GM19193 (cell line): Measurements from ENCODE around the gene ZNF652.
A peak's percentile ranks its signal among the peaks of the same experiment; 100 is the strongest.

Source experiments
- POLR2A ChIP-seq: IDR thresholded peaks from 4 replicates; pipeline ENCODE4 v1.6.1; 2011; ENCODE audit not compliant: insufficient read depth, insufficient read length; ENCODE audit errors: extremely low read depth

Gene ZNF652

DNA sequence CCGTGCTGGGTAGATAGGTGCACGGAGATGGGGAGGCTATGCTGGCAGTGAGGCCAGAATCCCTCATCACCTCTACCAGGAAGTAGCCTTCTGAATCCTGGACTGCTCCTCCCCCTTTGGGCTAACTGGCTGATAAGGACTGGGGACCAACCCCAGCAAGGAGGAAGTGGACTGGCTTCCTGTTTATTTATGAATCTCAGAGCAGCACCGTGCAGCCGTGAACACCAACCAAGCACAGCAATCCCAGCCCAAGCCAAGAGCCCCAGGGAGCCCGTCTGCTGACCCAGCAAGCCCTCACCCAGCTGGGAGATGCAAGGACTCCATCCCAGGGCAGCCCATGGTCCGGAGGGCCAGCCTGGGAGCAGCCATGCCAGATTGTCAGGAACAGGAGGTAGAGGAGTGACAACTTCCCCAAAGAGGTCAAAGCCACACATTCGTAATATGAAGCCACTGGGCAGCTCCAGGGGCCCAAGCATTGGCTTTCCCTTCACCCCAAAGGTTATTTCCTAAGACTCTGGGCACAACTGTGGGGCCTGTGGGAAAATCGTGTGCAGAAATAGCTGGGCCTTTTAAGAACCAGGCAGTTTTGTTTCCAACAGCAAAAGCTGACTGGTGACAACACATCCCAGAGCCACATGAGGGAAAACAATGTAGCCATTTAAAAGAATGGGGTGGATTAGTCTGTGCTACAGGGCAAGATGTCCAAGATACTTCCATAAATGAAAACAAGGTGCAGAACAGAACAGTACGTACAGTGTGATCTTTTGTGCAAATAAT lies 28.7 kb upstream of the ZNF652 start:
- peak; percentile 53 for TF ChIP-seq POLR2A

DNA sequence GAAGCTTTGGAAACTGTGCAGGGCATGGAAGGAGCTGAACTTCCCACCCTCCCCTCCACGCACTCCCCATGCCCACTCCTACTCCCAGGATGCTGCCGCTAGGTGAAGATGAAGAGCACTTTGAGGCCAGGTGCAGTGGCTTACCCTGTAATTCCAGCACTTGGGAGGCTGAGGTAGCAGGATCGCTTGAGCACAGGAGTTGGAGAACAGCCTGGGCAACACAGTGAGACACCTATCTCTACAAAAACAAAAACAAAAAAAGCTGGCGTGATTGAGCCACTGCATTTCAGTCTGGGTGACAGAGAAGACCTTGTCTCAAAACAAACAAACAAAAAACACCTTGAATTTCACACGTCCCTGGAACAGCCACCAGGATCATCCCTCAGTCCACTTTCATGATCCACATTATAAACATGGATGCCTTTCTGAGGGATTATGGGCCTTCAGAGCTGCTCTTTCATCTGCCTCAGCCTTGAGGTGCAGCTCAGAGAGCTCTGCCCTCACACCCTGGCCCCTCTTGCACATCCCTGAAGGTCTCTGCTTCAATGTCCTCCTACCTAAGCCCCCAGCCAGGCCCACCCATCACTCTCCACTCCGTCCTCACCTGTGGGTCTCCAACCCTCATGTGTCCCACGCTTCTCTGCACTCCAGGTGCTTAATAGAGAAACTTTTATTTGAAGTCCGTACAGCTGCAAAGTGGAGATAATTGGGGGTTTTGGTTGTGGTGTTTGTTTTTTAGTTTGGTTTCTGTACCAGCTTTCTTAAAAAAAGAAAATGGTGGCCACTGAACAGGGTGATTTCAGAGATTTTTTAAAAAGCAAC lies 26.9 kb upstream of the ZNF652 start:
- no peak for TF ChIP-seq POLR2A

DNA sequence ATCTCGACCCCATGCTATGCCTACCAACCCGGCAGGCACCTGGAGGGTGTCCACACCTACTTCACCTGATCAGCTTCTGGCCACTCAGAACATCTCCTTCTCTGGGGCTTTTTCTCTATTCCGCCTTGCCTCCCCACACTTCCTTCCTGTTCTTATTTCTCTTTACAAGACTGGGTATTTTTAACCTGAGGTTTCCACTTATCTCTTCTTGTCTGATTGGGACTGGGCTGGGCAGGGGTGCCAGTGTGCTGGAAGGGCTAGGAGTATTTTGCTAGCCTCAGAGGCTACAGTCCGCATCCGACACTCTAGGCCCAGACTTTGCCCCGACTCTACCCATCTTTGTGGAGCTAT lies 26.2 kb upstream of the ZNF652 start:
- TF ChIP-seq POLR2A = no peak

DNA sequence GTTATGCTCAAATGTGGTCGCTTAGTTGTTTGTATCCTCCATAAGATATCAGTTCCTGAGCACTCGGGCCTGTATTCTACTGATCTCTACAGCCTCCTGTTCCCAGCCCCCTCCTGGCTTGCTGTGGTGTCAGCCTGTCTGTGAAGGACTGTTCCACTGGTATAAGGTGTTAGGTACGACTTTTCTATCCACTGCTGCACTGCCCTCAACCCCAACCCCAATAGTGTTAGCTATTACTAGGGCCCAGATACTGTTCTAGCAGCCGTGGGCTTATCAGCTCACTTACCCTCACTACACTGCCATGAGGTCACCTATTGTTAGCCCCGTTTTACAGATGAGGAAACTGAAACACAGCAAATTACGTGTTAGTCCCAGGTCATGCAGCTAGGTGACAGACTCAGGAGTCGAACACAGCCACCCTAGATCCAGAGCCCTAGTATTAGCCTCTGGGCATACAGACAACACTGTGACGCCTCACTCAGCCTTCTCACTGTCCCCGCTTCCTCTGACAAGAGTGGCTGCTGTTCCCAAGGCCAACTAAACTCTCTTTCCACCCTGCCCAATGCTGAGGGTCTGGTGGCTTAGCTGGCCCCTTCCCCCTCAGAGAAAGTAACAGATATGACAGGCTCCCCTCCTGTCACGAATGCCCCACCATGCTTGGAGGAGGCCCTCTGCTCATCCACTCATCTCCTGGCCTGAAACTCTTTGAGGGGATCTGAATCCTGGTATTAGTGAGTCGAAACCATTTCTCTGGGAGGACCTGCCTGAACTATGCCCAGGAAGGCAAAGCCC lies 25.6 kb upstream of the ZNF652 start:
- TF ChIP-seq POLR2A = peak; percentile 47

DNA sequence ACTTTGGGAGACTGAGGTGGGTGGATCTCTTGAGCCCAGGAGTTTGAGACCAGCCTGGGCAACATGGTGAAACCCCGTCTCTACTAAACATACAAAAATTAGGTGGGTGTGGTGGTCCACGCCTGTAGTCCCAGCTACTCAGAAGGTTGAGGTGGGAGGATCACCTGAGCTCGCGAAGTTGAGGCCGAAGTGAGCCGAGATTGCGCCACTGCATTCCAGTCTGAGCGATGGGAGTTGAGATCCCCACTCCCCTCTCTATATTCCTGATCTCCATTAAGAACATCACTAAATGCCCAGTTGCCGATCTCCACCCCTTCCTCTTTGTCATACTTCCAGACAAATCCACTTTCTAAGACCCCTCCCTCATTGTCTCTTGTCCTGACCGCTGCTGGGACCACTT lies 24.3 kb upstream of the ZNF652 start:
- no peak for TF ChIP-seq POLR2A

DNA sequence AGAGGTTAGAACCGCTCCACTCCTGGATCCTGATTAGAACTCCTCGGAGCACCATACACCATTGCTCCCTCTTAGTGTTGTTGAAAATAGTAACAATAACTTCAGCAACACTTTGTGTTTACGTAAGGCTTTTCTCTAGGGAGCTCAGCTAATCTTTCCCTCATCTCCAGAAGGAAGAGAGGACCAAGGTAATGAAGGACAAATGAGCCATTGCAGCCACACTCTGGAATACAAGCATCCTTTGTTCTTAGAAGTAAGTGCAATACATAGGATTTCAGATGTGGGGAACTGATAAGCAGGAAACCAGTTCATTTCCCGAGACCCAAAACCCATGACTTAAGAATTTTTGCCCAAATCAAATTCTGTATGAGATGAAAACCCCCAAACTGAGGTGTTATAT lies 22.9 kb upstream of the ZNF652 start:
- TF ChIP-seq POLR2A = no peak

DNA sequence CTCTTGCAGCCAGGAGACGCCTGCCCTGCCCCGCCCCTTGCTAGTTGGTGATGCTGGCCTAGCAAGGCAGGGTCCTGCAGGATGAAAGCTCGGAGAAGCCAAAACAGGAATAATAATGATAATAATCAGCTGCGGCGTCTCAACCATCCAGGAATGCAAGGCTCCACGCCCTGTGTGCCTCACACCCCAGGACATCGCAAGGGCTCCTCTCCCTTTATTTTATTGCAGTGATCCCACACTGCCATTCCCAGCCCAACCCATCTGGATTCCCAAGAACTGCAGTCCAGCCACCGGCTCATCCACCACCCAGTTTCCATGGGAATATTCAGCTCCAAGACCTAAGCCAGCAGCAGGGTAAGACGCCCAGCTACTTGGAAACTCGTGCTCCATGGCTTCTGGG lies 21.0 kb upstream of the ZNF652 start:
- TF ChIP-seq POLR2A = no peak

DNA sequence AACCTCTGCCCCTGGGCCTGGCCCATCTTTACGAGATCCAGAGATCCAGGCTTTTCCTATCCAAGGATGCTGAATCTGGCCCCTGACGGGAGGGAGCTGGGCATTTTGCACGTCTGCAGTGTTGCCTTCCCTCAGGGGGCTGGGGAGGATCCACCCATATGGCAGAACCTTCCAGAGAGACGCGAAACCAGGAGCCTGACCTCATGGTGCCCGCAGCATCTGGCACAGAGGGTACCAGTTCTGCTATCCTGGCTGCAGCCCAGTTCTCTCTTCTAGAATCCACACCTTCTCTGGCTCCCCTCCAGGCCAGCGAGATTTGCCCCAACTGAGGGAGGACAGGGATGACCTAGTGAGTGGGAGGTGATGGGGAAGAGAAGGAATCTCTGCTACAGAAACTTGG lies 20.5 kb upstream of the ZNF652 start:
- TF ChIP-seq POLR2A = no peak

DNA sequence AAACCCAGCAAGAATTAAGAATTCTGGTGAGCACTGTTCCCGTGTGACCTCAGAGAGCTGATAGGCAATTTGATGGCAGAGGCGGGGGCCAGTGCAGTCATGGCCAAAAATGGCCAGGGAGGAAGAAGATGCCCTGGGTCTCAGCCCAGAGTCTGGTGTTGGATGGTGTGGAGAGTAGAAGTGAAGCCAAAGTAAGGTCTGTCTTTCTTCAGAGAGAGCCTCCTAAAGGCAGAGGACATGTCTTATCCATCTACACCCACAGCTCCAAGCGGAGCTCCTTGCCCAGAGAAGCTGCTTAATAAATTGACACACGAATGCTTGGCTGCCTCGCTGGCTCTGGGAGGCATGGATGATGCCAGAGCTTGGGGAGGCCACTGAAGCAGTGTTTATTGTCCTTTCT lies 19.7 kb upstream of the ZNF652 start:
- no peak for TF ChIP-seq POLR2A

DNA sequence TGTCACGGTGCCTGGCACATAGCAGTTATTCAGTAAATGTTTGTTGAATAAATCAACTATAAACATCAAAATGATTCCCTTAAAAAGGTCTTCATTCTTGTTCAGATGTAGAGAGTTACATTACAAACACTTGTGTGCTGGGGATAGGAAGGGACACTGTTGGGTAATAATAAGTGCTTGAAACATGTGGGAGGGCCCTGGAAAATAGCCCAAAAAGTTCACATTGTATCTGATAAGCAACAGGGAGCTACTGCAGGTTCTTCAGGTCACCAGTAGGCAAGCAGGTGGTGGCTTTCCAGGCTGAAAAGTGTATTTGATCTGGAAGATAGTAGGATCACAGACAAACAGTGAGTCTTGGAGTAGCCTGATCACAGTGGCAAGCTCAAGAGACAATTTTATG lies 19.0 kb upstream of the ZNF652 start:
- no peak for TF ChIP-seq POLR2A

DNA sequence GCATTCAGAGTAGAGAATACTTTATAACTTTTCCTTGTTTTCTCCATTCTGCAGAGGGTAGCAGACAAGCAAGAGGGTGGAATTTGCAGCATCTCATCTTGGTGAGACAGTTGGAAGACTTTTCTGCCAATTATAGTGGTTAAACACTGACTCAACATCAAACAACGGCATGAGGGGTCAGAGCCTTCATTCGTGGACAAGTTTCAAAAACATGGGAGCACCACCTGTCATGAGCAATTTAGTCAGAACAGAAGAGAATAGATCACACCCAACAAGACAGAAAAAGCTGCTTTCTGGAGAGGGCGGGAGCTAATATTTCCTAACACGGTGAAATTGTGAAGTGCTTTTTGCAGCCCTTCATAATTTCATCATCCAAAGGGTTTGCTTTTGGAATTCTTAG lies 17.9 kb upstream of the ZNF652 start:
- no peak for TF ChIP-seq POLR2A

DNA sequence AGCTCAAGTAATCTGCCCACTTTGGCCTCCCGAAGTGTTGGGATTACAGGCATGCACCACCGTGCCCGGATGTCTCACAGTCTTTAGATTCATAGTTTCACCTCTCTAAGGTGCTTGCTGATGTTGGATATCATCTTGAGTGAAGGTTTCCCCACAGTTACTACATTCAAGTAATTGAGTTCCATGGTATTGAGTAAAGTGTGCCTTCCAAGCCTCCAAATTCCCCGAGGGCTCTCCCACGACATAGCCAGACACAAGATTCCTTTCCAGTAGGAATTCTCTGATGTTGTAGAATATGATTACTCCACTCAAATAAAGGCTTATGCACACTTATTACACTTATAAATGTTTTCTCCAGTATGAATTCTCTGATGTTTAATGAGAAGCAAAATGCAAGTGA lies 16.3 kb upstream of the ZNF652 start:
- TF ChIP-seq POLR2A = no peak

DNA sequence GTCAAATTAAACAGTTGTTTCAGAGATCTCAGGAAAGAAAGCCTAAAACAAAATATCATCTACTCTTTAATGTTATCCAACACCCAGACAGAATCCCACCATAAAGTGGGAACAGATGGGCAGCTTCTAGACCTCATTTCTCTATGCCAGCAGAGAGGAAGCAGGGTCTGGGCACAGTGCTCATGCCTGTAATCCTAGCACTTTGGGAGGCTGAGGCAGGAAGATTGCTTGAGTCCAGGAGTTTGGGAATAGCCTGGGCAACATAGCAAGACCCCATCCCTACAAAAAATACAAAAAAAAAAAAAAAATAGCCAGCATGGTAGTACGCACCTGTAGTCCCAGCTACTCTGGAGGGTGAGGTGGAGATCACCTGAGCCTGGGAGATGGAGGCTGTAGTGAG lies 13.5 kb upstream of the ZNF652 start:
- no peak for TF ChIP-seq POLR2A

DNA sequence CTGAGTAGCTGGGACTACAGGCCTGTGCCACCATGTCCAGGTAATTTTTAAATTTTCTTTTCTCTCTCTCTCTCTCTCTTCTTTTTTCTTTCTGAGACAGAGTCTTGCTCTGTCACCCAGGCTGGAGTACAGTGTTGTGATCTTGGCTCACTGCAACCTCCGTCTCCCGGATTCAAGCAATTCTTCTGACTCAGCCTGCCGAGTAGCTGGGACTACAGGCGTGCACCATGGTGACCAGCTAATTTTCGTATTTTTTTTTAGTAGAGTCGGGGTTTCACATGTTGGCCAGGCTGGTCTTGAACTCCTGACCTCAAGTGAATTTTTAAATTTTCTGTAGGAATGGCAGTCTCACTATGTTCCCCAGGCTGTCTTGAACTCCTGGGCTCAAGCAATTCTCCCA lies 11.1 kb upstream of the ZNF652 start:
- TF ChIP-seq POLR2A = no peak

DNA sequence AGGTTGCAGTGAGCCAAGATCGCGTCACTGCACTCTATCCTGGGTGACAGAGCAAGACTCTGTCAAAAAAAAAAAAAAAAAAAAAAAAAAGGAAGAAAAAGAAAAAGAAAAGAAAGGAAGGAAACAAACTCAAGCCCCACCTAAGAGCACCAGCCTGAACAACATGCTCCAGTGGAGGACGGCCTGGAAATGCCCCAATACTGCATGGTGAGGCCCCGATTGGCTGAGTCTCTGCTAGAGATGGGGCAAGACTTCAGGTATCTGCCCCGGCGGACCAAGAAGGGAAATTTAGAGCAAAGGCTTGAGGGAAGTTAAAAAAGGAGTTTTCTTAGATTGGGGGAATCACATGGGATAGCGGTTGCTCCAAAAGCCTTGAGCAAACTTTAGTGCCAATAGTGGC lies 10.4 kb upstream of the ZNF652 start:
- TF ChIP-seq POLR2A = no peak
